ENCODE results near the gene FADS3. TPM values are rescaled to one million over a fixed set of nuclear protein-coding genes. Genes with fewer than 3 reads are reported as not detected.

Gene FADS3
- total and polyA plus RNA-seq, 9 donors: 10.6 to 85.8 (median 41.3) TPM

- H3K4me3 ChIP-seq: no peak overlapping the region
- no peaks in the 10 kb centered on the region for H3K9me3 ChIP-seq
- intact Hi-C loops (cut with DNase I): no loop called here
- DNase-seq: no peak
- no peaks in the 10 kb centered on the region for H3K36me3 ChIP-seq
- TF ChIP-seq CTCF (IDR thresholded peaks at IDR 0.05) (no peak), POLR2A (IDR thresholded peaks at IDR 0.05) (no peak), EP300 (IDR thresholded peaks at IDR 0.05) (no peak)
- H3K4me1 ChIP-seq (ENCODE audit: insufficient read depth): peaks cover 3% of the 10 kb centered on the region
- 82 to 88% (median 85%) methylated on average over 10 of the region's 10 CpGs for WGBS, 3 donors
- no peak overlapping the region for H3K27ac ChIP-seq
- no peaks in the 10 kb centered on the region for H3K27me3 ChIP-seq
Measured at GRCh38 chr11:61901397-61901796, 10.1 kb upstream of the FADS3 start.

GRCh38 chr11:61900251-61900650 lies 8.9 kb upstream of the FADS3 start:
- peak overlapping the region in 1 of 2 donors; percentile 17 for H3K27ac ChIP-seq
- peaks cover 3% of the 10 kb centered on the region for H3K4me1 ChIP-seq (ENCODE audit: insufficient read depth)
- H3K27me3 ChIP-seq: no peaks in the 10 kb centered on the region
- H3K36me3 ChIP-seq: no peaks in the 10 kb centered on the region
- intact Hi-C loops (cut with DNase I): loop anchor here in 1 of 4 donors (1.0 kb wide), 1 partner anchor 47 kb away; no protein-coding TSS in a partner anchor
- TF ChIP-seq EP300 (IDR thresholded peaks at IDR 0.05) (no peak), CTCF (IDR thresholded peaks at IDR 0.05) (no peak), POLR2A (IDR thresholded peaks at IDR 0.05) (no peak)
- H3K4me3 ChIP-seq: no peak overlapping the region
- 88 to 90% (median 89%) methylated on average over 17 of the region's 17 CpGs for WGBS, 3 donors
- no peaks in the 10 kb centered on the region for H3K9me3 ChIP-seq
- DNase-seq: no peak

GRCh38 chr11:61899146-61899841 lies 7.9 kb upstream of the FADS3 start:
- peaks cover 3% of the 10 kb centered on the region for H3K4me1 ChIP-seq (ENCODE audit: insufficient read depth)
- DNase-seq: peak; percentile 74 to 90 (median 86)
- TF ChIP-seq CTCF (IDR thresholded peaks at IDR 0.05): peak; percentile 96 to 99 (median 99)
- TF ChIP-seq POLR2A (IDR thresholded peaks at IDR 0.05): no peak
- 33 to 37% (median 37%) methylated on average over 27 of the region's 27 CpGs for WGBS, 3 donors
- no peak overlapping the region for H3K4me3 ChIP-seq
- no peaks in the 10 kb centered on the region for H3K36me3 ChIP-seq
- intact Hi-C loops (cut with DNase I): loop anchor here (1.0 to 5.0 kb wide), 6 partner anchors 48 to 183 kb away; no protein-coding TSS in a partner anchor
- H3K27me3 ChIP-seq: no peaks in the 10 kb centered on the region
- H3K9me3 ChIP-seq: no peaks in the 10 kb centered on the region
- peak overlapping the region; percentile 17 to 57 for H3K27ac ChIP-seq

- no peaks in the 10 kb centered on the region for H3K36me3 ChIP-seq
- TF ChIP-seq POLR2A (IDR thresholded peaks at IDR 0.05) (no peak), EP300 (IDR thresholded peaks at IDR 0.05) (no peak), CTCF (IDR thresholded peaks at IDR 0.05) (no peak)
- DNase-seq: peak in 2 of 5 donors; percentile 53 to 55
- peaks cover 3% of the 10 kb centered on the region for H3K4me1 ChIP-seq (ENCODE audit: insufficient read depth)
- WGBS, 3 donors: 74 to 78% (median 78%) methylated on average over 9 of the region's 9 CpGs
- peak overlapping the region; percentile 9 to 41 for H3K27ac ChIP-seq
- intact Hi-C loops (cut with DNase I): loop anchor here in 3 of 4 donors (2.0 to 5.0 kb wide), 5 partner anchors 49 to 184 kb away; no protein-coding TSS in a partner anchor
- no peak overlapping the region for H3K4me3 ChIP-seq
- no peaks in the 10 kb centered on the region for H3K9me3 ChIP-seq
- H3K27me3 ChIP-seq: no peaks in the 10 kb centered on the region
Measured at GRCh38 chr11:61898247-61898582, 6.9 kb upstream of the FADS3 start.

All from ovary (tissue), 9 donors.